ENCODE measurements around the gene LCMT1. TPM values are rescaled to one million over a fixed set of nuclear protein-coding genes. Genes with fewer than 3 reads are reported as not detected.
"Not testable (repeated sequence)": the region's sequence is repeated elsewhere in the genome, so short reads cannot be mapped to it uniquely, and the experiment has no call there.

The LCMT1 gene
- total RNA-seq (100 to 1,000 TPM in 1 of 2 donors, 10 to 100 TPM in 1; 89.1 to 101 TPM), polyA plus RNA-seq (ENCODE audit: insufficient read depth, low read depth, low replicate concordance) (89.0 TPM)
- long read RNA-seq, donor 1, transcript LCMT1-209 (2 exons, 517 nt): major isoform, 17 of 49 reads
- long read RNA-seq, donor 1, transcript LCMT1-203 (11 exons, 1,368 nt): minor isoform, 16 of 49 reads
- long read RNA-seq, donor 1, partial matches to known transcripts: 12 of 49 reads
- long read RNA-seq, donor 1, other reads (novel, unspliced or antisense): 0 of 49 reads
- long read RNA-seq, donor 2, transcript LCMT1-209 (2 exons, 517 nt): minor isoform, 18 of 55 reads
- long read RNA-seq, donor 2, transcript LCMT1-203 (11 exons, 1,368 nt): major isoform, 20 of 55 reads
- long read RNA-seq, donor 2, partial matches to known transcripts: 14 of 55 reads
- long read RNA-seq, donor 2, other reads (novel, unspliced or antisense): 0 of 55 reads

GRCh38 chr16:25111403-25112166 is at the start of gene LCMT1:
Gene LCMT1, plus strand, starts transcription at chr16:25111742. Its CDS starts 142 bp downstream, at chr16:25111884.
- intact Hi-C loops (cut with DNase I; ENCODE audit: low total_unique reads): loop anchor here (10.0 kb wide), 1 partner anchor 47 kb away; no protein-coding TSS in a partner anchor
- Histone ChIP-seq H3K4me1 (peaks cover 11% of the 10 kb centered on the region), H3K27me3 (no peaks in the 10 kb centered on the region), H3K27ac (peak within 1 kb of the TSS; percentile 82 to 88), H3K9me3 (no peaks in the 10 kb centered on the region), H3K36me3 (ENCODE audit: low read depth, missing control alignments) (no peaks in the 10 kb centered on the region), H3K4me3 (peak within 1 kb of the TSS; percentile 79 to 94)
- TF ChIP-seq POLR2A (IDR thresholded peaks at IDR 0.05) (peak; percentile 5), CTCF (IDR thresholded peaks at IDR 0.05) (no peak)
- 0 to 1% methylated on average over 49 to 55 of the region's 55 CpGs for WGBS, 2 donors
- DNase-seq: peak; percentile 97

- Histone ChIP-seq H3K4me3 (no peak overlapping the region), H3K27ac (peak overlapping the region; percentile 83 to 91), H3K27me3 (no peaks in the 10 kb centered on the region), H3K9me3 (no peaks in the 10 kb centered on the region), H3K36me3 (ENCODE audit: low read depth, missing control alignments) (no peaks in the 10 kb centered on the region), H3K4me1 (peaks cover 34% of the 10 kb centered on the region)
- no peak for TF ChIP-seq CTCF (IDR thresholded peaks at IDR 0.05)
- no peak for TF ChIP-seq POLR2A (IDR thresholded peaks at IDR 0.05)
- intact Hi-C loops (cut with DNase I; ENCODE audit: low total_unique reads): loop anchor here (10.0 kb wide), 2 partner anchors 52 to 162 kb away; partner anchors contain the start of gene LCMT1
- DNase-seq: peak; percentile 31
- WGBS, 2 donors: 58 to 71% methylated on average over 3 of the region's 3 CpGs
Measured at GRCh38 chr16:25063102-25063501, 48.4 kb upstream of the LCMT1 start.

GRCh38 chr16:25063865-25064264 is 47.7 kb upstream of the LCMT1 start:
- no peak overlapping the region for H3K4me3 ChIP-seq
- H3K27me3 ChIP-seq: no peaks in the 10 kb centered on the region
- WGBS, 2 donors: 52 to 67% methylated on average over 6 of the region's 6 CpGs
- H3K36me3 ChIP-seq (ENCODE audit: low read depth, missing control alignments): no peaks in the 10 kb centered on the region
- no peak for TF ChIP-seq CTCF (IDR thresholded peaks at IDR 0.05)
- TF ChIP-seq POLR2A (IDR thresholded peaks at IDR 0.05): no peak
- H3K9me3 ChIP-seq: no peaks in the 10 kb centered on the region
- intact Hi-C loops (cut with DNase I; ENCODE audit: low total_unique reads): loop anchor here (10.0 kb wide), 2 partner anchors 51 to 161 kb away; partner anchors contain the start of gene LCMT1
- peaks cover 34% of the 10 kb centered on the region for H3K4me1 ChIP-seq
- DNase-seq: peak; percentile 89
- H3K27ac ChIP-seq: peak overlapping the region; percentile 83 to 91

GRCh38 chr16:25064281-25064680 is 47.3 kb upstream of the LCMT1 start:
- peak overlapping the region; percentile 83 to 91 for H3K27ac ChIP-seq
- intact Hi-C loops (cut with DNase I; ENCODE audit: low total_unique reads): loop anchor here (10.0 kb wide), 2 partner anchors 51 to 161 kb away; partner anchors contain the start of gene LCMT1
- not testable (repeated sequence) for H3K36me3 ChIP-seq (ENCODE audit: low read depth, missing control alignments); H3K9me3 ChIP-seq; DNase-seq; H3K4me3 ChIP-seq; H3K27me3 ChIP-seq
- peaks cover 34% of the 10 kb centered on the region for H3K4me1 ChIP-seq
- WGBS, 2 donors: 62 to 78% methylated on average over 1 of the region's 1 CpG

GRCh38 chr16:25064937-25065336 is 46.6 kb upstream of the LCMT1 start:
- TF ChIP-seq CTCF (IDR thresholded peaks at IDR 0.05) (no peak), POLR2A (IDR thresholded peaks at IDR 0.05) (no peak)
- H3K9me3 ChIP-seq: no peaks in the 10 kb centered on the region
- DNase-seq: peak; percentile 88
- intact Hi-C loops (cut with DNase I; ENCODE audit: low total_unique reads): loop anchor here (10.0 kb wide), 2 partner anchors 50 to 160 kb away; partner anchors contain the start of gene LCMT1
- H3K27ac ChIP-seq: peak overlapping the region; percentile 83 to 91
- H3K36me3 ChIP-seq (ENCODE audit: low read depth, missing control alignments): no peaks in the 10 kb centered on the region
- no peaks in the 10 kb centered on the region for H3K27me3 ChIP-seq
- WGBS, 2 donors: 52 to 59% methylated on average over 6 of the region's 6 CpGs
- H3K4me1 ChIP-seq: peaks cover 34% of the 10 kb centered on the region
- no peak overlapping the region for H3K4me3 ChIP-seq

All from testis (tissue), 5 donors.